Mononuclear cell (primary cell): ENCODE data around the gene TMEM151A. TPM values are rescaled to one million over a fixed set of nuclear protein-coding genes. Genes with fewer than 3 reads are reported as not detected.

Experiments used
- total RNA-seq: library from RNA; depleted of rRNA; stranded (reverse); fragments of >200 nt; gene quantifications from one replicate; pipeline ENCODE4 v1.2.3, GENCODE V29; 2012

TMEM151A gene
- total RNA-seq, 1 donor: 0.21 TPM

Other genes with a start within 250 kb of the TMEM151A start
- gene GAL3ST3, start 242.7 kb upstream of the TMEM151A start, total RNA-seq: not detected
- 135 TPM for gene SF3B2, start 239.5 kb upstream of the TMEM151A start, total RNA-seq
- 66.7 TPM for gene PACS1, start 221.6 kb upstream of the TMEM151A start, total RNA-seq
- gene KLC2, start 34.2 kb upstream of the TMEM151A start, total RNA-seq: 11.2 TPM
- 40.5 TPM for gene RAB1B, start 23.3 kb upstream of the TMEM151A start, total RNA-seq
- gene CNIH2, start 13.7 kb upstream of the TMEM151A start, total RNA-seq: 1.0 TPM
- gene YIF1A, start 2.8 kb upstream of the TMEM151A start, total RNA-seq: 13.1 TPM
- 1.5 TPM for gene CD248, start 25.1 kb downstream of the TMEM151A start, total RNA-seq
- gene RIN1, start 44.5 kb downstream of the TMEM151A start, total RNA-seq: 4.8 TPM
- gene BRMS1, start 53.2 kb downstream of the TMEM151A start, total RNA-seq: 51.7 TPM
- 0.84 TPM for gene B4GAT1, start 55.7 kb downstream of the TMEM151A start, total RNA-seq
- gene SLC29A2, start 79.9 kb downstream of the TMEM151A start, total RNA-seq: 1.2 TPM
- gene NPAS4, start 129.1 kb downstream of the TMEM151A start, total RNA-seq: not detected
- 22.6 TPM for gene MRPL11, start 147.0 kb downstream of the TMEM151A start, total RNA-seq
- gene PELI3, start 175.0 kb downstream of the TMEM151A start, total RNA-seq: 9.8 TPM
- gene DPP3, start 188.5 kb downstream of the TMEM151A start, total RNA-seq: 15.2 TPM
- gene BBS1, start 218.7 kb downstream of the TMEM151A start, total RNA-seq: 12.6 TPM